ENCODE measurements around the gene RNF114.
A peak's percentile ranks its signal among the peaks of the same experiment; 100 is the strongest.

RNF114 gene

GRCh38 chr20:49948178-49948577 is 12.0 kb downstream of the RNF114 start:
- H3K4me3 ChIP-seq (ENCODE audit: low read depth, low read length) = no peak overlapping the region
- H3K9me3 ChIP-seq (ENCODE audit: control insufficient read depth, insufficient read depth, low read depth, low read length) = no peaks in the 10 kb centered on the region
- TF ChIP-seq ZNF354C (tag by site-specific recombination; IDR thresholded peaks at IDR 0.05; ENCODE audit: borderline replicate concordance, low read depth) (no peak), ZNF530 (tag by site-specific recombination; IDR thresholded peaks at IDR 0.05; ENCODE audit: low read depth) (no peak), YY2 (tag by site-specific recombination; IDR thresholded peaks at IDR 0.05) (no peak), ZBTB48 (tag by site-specific recombination; IDR thresholded peaks at IDR 0.05) (no peak), ZNF121 (tag by site-specific recombination; IDR thresholded peaks at IDR 0.05) (no peak), IKZF3 (tag by site-specific recombination; IDR thresholded peaks at IDR 0.05) (no peak), ZSCAN18 (tag by site-specific recombination; IDR thresholded peaks at IDR 0.05) (no peak), GLI4 (tag by site-specific recombination; IDR thresholded peaks at IDR 0.05) (no peak)
- H3K4me1 ChIP-seq (ENCODE audit: control insufficient read depth, insufficient read depth, low read length) = no peaks in the 10 kb centered on the region
- H3K36me3 ChIP-seq (ENCODE audit: control insufficient read depth in 2 of 2, insufficient read depth in 1 of 2, low read length in 2 of 2) = peaks cover 37 to 91% of the 10 kb centered on the region in 2 experiments; a peak in 2 of 3 replicates
- CTCF ChIA-PET = interaction anchor here (1.7 kb wide), 1 partner anchor 17 kb away, joined by 11 read pairs; no protein-coding TSS in a partner anchor
- H3K27ac ChIP-seq (ENCODE audit: extremely low read depth, low read depth, low read length) = no peak overlapping the region
- POLR2A ChIA-PET = no interaction called here

- peaks cover 35 to 95% of the 10 kb centered on the region in 2 experiments; a peak in 2 of 3 replicates for H3K36me3 ChIP-seq (ENCODE audit: control insufficient read depth in 2 of 2, insufficient read depth in 1 of 2, low read length in 2 of 2)
- POLR2A ChIA-PET = no interaction called here
Observed at GRCh38 chr20:49948809-49949507, 12.8 kb downstream of the RNF114 start.

DNA sequence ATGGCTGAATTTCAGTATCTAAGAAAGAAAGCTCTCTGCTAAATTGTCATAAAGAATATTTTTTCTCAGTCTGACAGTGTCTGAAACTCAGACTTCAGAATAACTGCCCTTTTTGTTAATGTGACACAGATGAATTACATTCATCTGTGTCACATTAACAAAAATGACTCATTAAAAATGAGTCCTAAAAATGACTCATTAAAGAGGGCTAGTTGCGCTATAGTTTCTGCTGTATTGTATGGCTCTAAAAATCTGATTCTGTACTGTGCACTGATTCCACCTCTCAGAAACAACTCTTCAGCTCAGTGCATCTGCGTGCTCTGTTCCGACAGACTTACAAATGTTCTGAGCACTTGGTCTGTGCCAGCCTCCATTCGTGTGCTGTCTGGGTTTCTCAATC is 15.0 kb downstream of the RNF114 start:
- CTCF ChIA-PET = interaction anchor here (0.6 to 2.1 kb wide), 4 partner anchors 15 to 149 kb away, joined by 3 to 6 read pairs (median 4); no protein-coding TSS in a partner anchor
- POLR2A ChIA-PET = interaction anchor here (0.7 to 1.7 kb wide), 3 partner anchors 9 to 243 kb away, joined by 3 read pairs; partner anchors contain the start of gene PEDS1
- no peak for TF ChIP-seq ZNF707 (tag by site-specific recombination; IDR thresholded peaks at IDR 0.05)
- TF ChIP-seq MYNN (tag by site-specific recombination; IDR thresholded peaks at IDR 0.05; ENCODE audit: borderline replicate concordance) = no peak
- no peak for TF ChIP-seq ZBTB49 (tag by site-specific recombination; IDR thresholded peaks at IDR 0.05; ENCODE audit: low read depth)
- no peak for TF ChIP-seq ZNF138 (tag by site-specific recombination; IDR thresholded peaks at IDR 0.05; ENCODE audit: borderline replicate concordance)
- TF ChIP-seq PRDM4 (tag by site-specific recombination; IDR thresholded peaks at IDR 0.05) = no peak
- no peak for TF ChIP-seq IKZF3 (tag by site-specific recombination; IDR thresholded peaks at IDR 0.05)
- no peak for TF ChIP-seq REPIN1 (tag by site-specific recombination; IDR thresholded peaks at IDR 0.05; ENCODE audit: low read depth)
- TF ChIP-seq GLI2 (tag by site-specific recombination; IDR thresholded peaks at IDR 0.05; ENCODE audit: borderline replicate concordance, low read depth) = no peak
- TF ChIP-seq GLIS1 (tag by site-specific recombination; IDR thresholded peaks at IDR 0.05) = no peak
- no peak for TF ChIP-seq KLF16 (tag by site-specific recombination; IDR thresholded peaks at IDR 0.05)
- TF ChIP-seq ZNF664 (tag by site-specific recombination; IDR thresholded peaks at IDR 0.05) = no peak
- TF ChIP-seq HIC1 (tag by site-specific recombination; IDR thresholded peaks at IDR 0.05) = no peak
- no peak for TF ChIP-seq ZNF785 (tag by site-specific recombination; IDR thresholded peaks at IDR 0.05)
- TF ChIP-seq KLF8 (tag by site-specific recombination; IDR thresholded peaks at IDR 0.05) = no peak
- no peak for TF ChIP-seq HOXD13 (CRISPR knock-in tag; IDR thresholded peaks at IDR 0.05; ENCODE audit: borderline replicate concordance)

More at GRCh38 chr20:49948809-49949507, 12.8 kb downstream of the RNF114 start:
- Histone ChIP-seq H3K4me1 (ENCODE audit: control insufficient read depth, insufficient read depth, low read length) (no peaks in the 10 kb centered on the region), H3K27ac (ENCODE audit: extremely low read depth, low read depth, low read length) (no peak overlapping the region), H3K9me3 (ENCODE audit: control insufficient read depth, insufficient read depth, low read depth, low read length) (no peaks in the 10 kb centered on the region), H3K4me3 (ENCODE audit: low read depth, low read length) (no peak overlapping the region)
- TF ChIP-seq GLIS1 (tag by site-specific recombination; IDR thresholded peaks at IDR 0.05) (peak; percentile 46; the same call in 1 of the 2 replicates), ZNF660 (tag by site-specific recombination; IDR thresholded peaks at IDR 0.05) (no peak)
- CTCF ChIA-PET = no interaction called here

More for the DNA sequence above, 15.0 kb downstream of the RNF114 start:
- Histone ChIP-seq H3K9me3 (ENCODE audit: control insufficient read depth, insufficient read depth, low read depth, low read length) (no peaks in the 10 kb centered on the region), H3K36me3 (ENCODE audit: control insufficient read depth in 2 of 2, insufficient read depth in 1 of 2, low read length in 2 of 2) (peaks cover 34 to 92% of the 10 kb centered on the region in 2 experiments; a peak in 2 of 3 replicates), H3K4me3 (ENCODE audit: low read depth, low read length) (no peak overlapping the region), H3K27ac (ENCODE audit: extremely low read depth, low read depth, low read length) (no peak overlapping the region), H3K4me1 (ENCODE audit: control insufficient read depth, insufficient read depth, low read length) (no peaks in the 10 kb centered on the region)
